Mononuclear cell (primary cell): ENCODE results near the gene SLC39A11. TPM values are rescaled to one million over a fixed set of nuclear protein-coding genes. Genes with fewer than 3 reads are reported as not detected.

Source experiments
- H3K27me3 ChIP-seq: 2 replicates; pipeline ENCODE4 v1.6.0; 2011; ENCODE audit warnings: low read length, control low read depth; ENCODE audit not compliant: insufficient read depth
- H3K4me1 ChIP-seq: 2 replicates; pipeline ENCODE4 v1.5.1; 2011; ENCODE audit warnings: mild to moderate bottlenecking, low read length, control low read depth; ENCODE audit not compliant: insufficient read depth
- H3K4me3 ChIP-seq: 2 replicates; pipeline ENCODE4 v1.5.1; 2011; ENCODE audit warnings: mild to moderate bottlenecking, low read length, moderate library complexity
- H3K9me3 ChIP-seq: 2 replicates; pipeline ENCODE4 v1.5.1; 2011; ENCODE audit warnings: low read depth, mild to moderate bottlenecking, control low read depth, low read length
- total RNA-seq: library from RNA; depleted of rRNA; stranded (reverse); fragments of >200 nt; gene quantifications from one replicate; pipeline ENCODE4 v1.2.3, GENCODE V29; 2012

Gene SLC39A11
- total RNA-seq, 1 donor = 14.4 TPM

DNA sequence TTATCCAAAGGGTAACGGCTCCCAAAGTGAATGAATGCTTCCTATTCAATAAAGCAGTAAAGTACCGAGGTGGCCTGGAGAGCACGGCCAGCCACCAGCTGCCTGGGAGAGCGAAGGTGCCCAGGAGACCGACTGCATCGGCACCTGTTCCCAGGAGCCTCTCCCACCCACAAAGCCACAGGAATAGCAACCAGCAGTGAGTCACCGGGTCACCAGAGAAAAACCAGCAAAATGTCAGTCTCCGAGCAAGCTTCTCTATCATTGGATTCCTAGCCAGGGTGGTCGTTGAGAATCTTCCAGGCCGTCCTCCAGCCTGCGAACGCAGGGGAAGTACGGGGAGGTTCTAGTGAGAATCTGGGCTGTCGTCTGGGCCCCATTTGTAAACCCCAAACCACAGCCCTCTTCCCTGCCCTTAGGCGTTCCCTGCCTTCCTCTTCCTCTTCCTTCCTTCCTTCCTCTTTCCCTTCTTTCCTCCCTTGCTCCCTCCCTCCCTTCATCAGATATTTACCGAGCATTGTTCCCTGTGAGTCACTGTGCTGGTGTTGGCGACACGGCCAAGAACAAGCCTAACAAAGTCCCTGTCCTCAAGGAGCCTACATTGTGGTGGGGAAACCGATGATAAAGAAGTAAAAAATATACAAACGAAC is 114.6 kb downstream of the SLC39A11 start:
- Histone ChIP-seq H3K9me3 (no peaks in the 10 kb centered on the region), H3K4me3 (no peak overlapping the region), H3K4me1 (peaks cover 23% of the 10 kb centered on the region), H3K27me3 (no peaks in the 10 kb centered on the region)

DNA sequence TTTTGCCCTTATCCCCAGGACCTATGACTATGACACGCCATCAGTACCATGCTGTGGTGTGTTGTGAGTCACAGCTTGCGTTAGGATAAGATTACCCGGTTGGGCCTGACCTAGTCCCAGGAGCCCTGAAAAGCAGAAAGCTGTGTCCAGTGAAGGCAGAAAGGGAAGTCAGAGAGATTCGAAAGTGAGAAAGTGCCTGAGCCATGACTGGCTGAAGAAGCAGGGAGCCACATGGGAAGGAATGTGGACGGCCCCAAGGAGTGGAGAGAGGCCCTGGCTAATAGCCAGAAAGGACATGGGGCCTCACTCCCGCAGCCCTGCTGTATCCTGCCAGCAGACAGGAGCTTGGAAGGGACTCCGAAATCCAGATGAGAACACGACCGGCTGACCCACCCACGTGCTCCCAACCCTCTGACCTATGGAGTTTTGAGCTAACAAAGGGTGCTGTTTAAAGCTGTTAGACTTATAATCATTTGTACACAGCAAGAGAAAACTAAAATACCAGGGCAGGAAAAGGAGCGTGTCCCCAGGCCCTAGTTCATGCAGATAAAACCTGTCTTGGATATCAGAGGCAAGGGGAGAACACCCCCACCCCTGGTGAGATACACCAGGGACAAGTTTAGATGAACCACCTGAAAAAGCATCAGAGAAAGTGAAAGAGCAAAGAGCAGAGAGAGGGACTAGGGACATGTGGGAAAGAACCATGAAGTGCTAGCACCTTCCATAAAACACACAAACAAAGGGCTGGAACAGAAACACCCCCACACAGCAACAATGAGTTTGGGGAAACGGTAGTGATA is 115.3 kb downstream of the SLC39A11 start:
- Histone ChIP-seq H3K9me3 (no peaks in the 10 kb centered on the region), H3K27me3 (no peaks in the 10 kb centered on the region), H3K4me3 (no peak overlapping the region), H3K4me1 (peaks cover 23% of the 10 kb centered on the region)

GRCh38 chr17:72975509-72975908 is 117.0 kb downstream of the SLC39A11 start:
- Histone ChIP-seq H3K4me1 (peaks cover 23% of the 10 kb centered on the region), H3K27me3 (no peaks in the 10 kb centered on the region), H3K9me3 (no peaks in the 10 kb centered on the region), H3K4me3 (no peak overlapping the region)

DNA sequence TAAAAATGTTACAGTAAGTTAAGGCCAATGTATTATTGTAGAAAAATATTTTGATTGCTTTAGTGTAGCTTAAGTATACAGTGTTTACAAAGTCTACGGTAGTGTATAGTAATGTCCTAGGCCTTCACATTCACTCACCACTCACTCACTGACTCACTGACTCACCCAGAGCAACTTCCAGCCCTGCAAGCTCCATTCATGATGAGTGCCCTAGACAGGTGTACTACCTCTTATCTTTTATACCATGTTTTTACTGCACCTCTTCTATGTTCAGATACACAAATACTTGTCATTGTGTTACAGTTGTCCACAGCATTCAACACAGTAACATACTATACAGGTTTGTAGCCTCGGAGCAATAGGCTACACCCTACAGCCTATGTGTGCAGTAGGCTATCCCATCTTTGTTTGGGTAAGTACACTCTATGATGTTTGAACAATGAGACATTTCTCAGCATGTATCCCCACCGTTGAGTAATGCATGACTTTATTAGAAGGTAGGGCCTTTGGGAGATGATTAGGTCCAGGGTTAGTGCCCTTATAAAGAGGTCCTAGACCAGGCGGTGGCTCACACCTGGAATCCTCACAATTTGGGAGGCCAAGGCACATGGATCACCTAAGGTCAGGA is 117.8 kb downstream of the SLC39A11 start:
- H3K27me3 ChIP-seq = no peaks in the 10 kb centered on the region
- H3K4me1 ChIP-seq = peaks cover 23% of the 10 kb centered on the region
- H3K9me3 ChIP-seq = no peaks in the 10 kb centered on the region

GRCh38 chr17:72972263-72972951 is 120.1 kb downstream of the SLC39A11 start:
- no peaks in the 10 kb centered on the region for H3K9me3 ChIP-seq
- H3K27me3 ChIP-seq = no peaks in the 10 kb centered on the region
- no peak overlapping the region for H3K4me3 ChIP-seq
- peaks cover 8% of the 10 kb centered on the region for H3K4me1 ChIP-seq

More for the DNA sequence above, 117.8 kb downstream of the SLC39A11 start:
- no peak overlapping the region for H3K4me3 ChIP-seq

DNA sequence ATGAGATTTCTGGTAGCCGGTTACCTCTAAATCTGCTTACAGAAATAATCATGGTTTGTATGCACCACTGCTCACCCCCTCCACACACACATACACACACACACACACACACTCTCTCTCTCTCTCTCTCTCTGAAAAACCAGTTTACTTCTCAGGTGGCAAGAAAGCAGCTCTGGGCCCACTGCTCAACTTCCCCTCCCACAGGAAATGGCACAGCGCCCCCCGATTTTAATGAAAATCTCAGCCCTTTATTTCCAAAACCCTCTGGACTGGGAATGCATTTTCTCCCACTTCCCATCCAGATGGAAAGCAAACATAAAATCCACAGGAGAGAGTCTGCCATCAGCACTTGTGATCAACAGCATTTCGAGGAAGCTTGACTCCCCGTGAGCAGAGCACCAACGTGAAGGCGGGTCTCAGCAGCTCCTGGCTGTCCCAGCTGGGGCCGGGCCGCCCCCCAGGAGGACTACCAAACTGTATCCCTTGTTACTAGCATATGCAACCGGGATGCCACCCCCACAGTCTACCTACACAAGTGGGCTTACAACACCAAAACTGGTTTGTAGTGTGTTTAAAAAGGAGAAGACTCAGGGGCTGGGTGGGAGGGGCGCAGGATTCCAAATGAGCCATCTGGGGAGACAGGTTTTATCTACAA is 121.1 kb downstream of the SLC39A11 start:
- Histone ChIP-seq H3K4me1 (no peaks in the 10 kb centered on the region), H3K9me3 (no peaks in the 10 kb centered on the region), H3K27me3 (no peaks in the 10 kb centered on the region), H3K4me3 (no peak overlapping the region)

DNA sequence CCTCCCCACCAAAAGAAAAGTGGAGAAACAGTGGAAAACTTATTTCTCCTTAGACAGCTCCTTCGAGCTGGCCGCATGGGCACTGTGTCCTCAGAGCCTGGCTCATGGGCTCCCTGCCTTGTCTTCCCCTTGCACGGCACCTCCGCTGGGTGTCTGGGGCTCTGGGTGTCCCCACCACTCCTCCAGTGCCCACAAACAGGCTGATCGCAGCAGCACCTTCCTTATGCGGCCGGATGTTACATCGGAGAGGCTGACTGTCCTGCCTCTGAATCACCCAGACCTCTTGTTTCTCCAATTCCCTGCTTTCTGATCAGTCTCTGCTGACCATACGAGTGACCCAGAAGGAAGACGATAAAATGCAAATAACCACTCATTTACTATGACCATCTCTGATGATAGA is 121.7 kb downstream of the SLC39A11 start:
- no peak overlapping the region for H3K4me3 ChIP-seq
- no peaks in the 10 kb centered on the region for H3K9me3 ChIP-seq
- H3K27me3 ChIP-seq = no peaks in the 10 kb centered on the region
- no peaks in the 10 kb centered on the region for H3K4me1 ChIP-seq

GRCh38 chr17:72970246-72970645 is 122.2 kb downstream of the SLC39A11 start:
- no peak overlapping the region for H3K4me3 ChIP-seq

DNA sequence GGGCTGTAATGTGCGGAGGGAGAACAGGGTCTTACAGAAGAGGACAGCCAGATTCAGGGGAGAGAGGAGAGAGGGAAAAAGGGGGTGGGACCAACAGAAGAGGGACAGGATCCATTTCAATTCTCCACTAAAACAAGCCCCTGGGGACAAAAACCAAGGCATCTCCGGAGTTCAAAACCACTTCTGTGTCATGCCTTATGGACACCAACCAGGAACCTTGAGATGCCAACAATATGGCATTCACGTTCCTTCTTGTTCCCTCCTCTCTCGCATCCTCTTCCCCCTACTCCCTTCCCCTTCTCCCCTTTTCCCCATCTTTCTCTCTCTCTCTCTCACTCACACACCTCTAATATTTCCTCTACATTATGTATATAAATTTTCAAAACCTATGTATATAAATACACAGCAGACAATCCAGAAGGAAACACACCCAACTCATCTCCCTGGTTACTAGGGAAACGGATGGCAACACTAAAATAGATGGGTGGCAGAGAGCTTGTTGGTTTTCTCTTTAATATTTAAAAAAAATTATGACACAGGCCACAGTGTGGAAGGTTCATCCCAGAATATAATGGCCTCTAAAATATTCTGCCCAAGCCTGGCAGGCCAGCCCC is 123.1 kb downstream of the SLC39A11 start:
- Histone ChIP-seq H3K4me1 (no peaks in the 10 kb centered on the region), H3K27me3 (no peaks in the 10 kb centered on the region), H3K4me3 (no peak overlapping the region)

More at GRCh38 chr17:72970246-72970645, 122.2 kb downstream of the SLC39A11 start:
- no peaks in the 10 kb centered on the region for H3K27me3 ChIP-seq
- H3K4me1 ChIP-seq = no peaks in the 10 kb centered on the region
- H3K9me3 ChIP-seq = no peaks in the 10 kb centered on the region

DNA sequence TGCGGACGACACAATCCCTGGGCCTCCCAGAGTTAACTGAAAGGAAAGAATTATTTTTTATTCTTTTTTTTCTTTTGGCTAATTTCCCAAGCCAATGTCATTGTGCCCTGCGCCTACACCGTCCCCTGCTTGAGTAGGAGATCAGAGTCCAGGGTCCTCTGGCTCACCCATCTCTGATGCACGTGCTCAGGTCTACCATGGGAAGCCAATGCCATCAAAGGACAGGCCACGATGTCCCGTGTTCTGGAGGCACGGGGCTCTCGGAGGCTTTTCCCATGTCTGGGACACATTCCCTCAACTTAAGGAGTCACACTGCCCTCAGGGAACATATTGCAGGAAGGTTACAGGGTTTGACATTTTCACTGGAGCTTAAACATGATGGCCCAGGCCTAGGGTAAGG is 123.7 kb downstream of the SLC39A11 start:
- Histone ChIP-seq H3K27me3 (no peaks in the 10 kb centered on the region), H3K4me1 (no peaks in the 10 kb centered on the region), H3K9me3 (no peaks in the 10 kb centered on the region), H3K4me3 (no peak overlapping the region)

More for the DNA sequence above, 123.1 kb downstream of the SLC39A11 start:
- H3K9me3 ChIP-seq = no peaks in the 10 kb centered on the region

DNA sequence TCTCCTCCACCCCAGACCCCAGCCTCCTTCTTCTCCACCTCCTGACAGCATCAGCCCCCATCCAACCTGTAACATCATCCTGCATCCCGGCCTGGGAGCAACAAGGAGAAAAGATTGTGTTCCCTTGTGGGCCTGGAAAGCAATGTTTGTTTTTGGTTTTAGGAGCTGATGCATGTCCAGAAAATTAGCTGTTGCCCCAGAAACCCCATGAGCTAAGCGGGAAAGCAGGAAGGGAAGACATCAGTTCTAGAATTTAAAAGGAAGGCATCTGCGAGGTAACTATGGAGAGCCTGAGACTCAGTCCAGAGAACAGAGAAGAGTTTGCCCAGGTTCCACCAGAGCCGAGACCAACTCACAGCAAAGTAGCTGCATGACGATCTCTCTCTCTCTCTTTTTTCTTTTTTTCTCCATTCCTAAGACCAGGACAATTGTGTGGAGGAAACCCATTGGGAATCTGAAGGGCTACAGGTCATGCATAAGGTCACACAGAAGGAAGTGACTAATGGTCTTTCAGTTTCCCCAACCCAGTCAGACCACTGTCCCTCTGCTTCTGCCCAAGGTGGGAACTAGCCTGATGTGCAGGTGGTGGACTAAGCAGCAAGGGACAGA is 124.4 kb downstream of the SLC39A11 start:
- no peaks in the 10 kb centered on the region for H3K9me3 ChIP-seq
- H3K27me3 ChIP-seq = no peaks in the 10 kb centered on the region
- no peak overlapping the region for H3K4me3 ChIP-seq
- H3K4me1 ChIP-seq = no peaks in the 10 kb centered on the region

DNA sequence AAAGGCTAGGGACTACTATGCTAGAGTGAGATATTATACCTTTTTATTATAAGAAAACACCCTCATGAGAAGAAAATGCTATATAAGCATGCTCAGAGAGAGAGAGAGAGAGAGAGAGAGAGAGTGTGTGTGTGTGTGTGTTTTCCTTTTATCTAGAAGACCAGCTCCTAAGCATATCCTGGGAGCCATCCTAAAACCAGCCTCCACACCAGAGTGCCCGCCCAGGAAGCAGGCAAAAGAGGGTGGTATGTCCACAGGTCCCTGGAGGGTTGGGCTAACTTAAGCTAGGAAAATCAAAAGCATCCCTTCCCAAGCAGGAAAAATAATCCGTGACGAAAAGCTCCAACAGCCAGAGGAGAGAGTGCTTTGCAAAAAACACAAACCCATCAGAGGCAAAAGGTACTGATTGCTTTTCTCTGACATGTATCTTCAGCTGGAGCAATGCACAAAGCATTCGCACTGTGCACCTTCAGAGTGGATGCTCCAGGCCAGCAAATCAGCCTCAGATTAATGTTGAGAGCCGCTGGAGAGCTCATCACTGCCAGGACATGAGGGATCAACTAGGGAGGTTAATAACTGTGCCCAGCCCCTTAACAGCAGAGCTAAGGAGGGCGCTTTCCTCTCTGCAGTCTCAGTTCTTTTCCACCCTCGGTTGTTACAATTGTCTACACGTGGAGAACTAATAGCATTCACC is 125.1 kb downstream of the SLC39A11 start:
- Histone ChIP-seq H3K4me1 (no peaks in the 10 kb centered on the region), H3K4me3 (no peak overlapping the region), H3K9me3 (no peaks in the 10 kb centered on the region), H3K27me3 (no peaks in the 10 kb centered on the region)

GRCh38 chr17:72962106-72962505 is 130.4 kb downstream of the SLC39A11 start:
- H3K9me3 ChIP-seq = no peaks in the 10 kb centered on the region
- H3K4me1 ChIP-seq = no peaks in the 10 kb centered on the region
- H3K4me3 ChIP-seq = no peak overlapping the region
- no peaks in the 10 kb centered on the region for H3K27me3 ChIP-seq
